Activated CD4-positive, CD25-positive, alpha-beta regulatory T cell treated with anti-CD3 and anti-CD28 coated beads, Interleukin-2, amount 50 U/mL, for 72 hours (primary cell): Measurements from ENCODE around the gene CYSLTR2.
A peak's percentile ranks its signal among the peaks of the same experiment; 100 is the strongest.

Experiments used
- DNase-seq: peaks from one replicate; pipeline ENCODE4 v3.0.0; 2021

CYSLTR2 gene

DNA sequence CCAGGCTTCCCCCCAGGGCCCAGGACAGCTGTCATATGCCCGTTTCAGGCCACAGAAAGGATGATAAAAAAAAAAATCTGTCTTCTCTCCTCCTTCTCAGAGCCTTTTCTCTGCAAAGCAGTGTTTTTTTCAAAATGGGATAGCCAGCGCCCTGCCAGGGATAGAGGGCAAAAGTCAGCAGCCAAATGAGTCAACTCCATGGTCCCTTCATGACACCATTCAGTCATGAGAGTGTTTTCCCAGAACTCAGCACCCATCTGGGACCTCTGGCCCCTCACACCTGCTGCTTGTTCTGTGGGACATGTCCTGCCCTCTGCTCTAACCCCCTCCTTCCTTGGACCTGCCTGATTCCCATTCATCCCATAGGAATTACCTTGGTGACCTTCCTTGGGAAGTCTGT is 95.0 kb downstream of the CYSLTR2 start:
- DNase-seq = no peak

DNA sequence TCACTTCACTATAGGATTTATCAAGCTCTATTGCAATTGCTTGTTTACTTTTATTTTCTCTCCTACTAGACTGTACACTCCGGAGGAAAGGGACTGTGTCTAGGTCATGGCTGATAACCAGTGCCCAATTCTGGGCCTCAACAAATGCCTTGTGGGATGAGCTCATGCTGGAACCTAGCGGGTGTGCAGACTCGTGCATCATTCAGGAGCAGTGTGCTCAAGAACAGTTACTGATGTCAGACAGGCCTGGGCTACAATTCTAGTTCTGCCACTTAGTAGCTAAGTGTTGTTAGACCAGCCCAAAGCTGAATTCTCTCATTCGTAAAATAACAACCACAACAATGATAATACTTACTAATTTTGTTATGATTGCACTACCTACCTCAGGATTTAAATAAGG is 95.4 kb downstream of the CYSLTR2 start:
- DNase-seq = no peak

DNA sequence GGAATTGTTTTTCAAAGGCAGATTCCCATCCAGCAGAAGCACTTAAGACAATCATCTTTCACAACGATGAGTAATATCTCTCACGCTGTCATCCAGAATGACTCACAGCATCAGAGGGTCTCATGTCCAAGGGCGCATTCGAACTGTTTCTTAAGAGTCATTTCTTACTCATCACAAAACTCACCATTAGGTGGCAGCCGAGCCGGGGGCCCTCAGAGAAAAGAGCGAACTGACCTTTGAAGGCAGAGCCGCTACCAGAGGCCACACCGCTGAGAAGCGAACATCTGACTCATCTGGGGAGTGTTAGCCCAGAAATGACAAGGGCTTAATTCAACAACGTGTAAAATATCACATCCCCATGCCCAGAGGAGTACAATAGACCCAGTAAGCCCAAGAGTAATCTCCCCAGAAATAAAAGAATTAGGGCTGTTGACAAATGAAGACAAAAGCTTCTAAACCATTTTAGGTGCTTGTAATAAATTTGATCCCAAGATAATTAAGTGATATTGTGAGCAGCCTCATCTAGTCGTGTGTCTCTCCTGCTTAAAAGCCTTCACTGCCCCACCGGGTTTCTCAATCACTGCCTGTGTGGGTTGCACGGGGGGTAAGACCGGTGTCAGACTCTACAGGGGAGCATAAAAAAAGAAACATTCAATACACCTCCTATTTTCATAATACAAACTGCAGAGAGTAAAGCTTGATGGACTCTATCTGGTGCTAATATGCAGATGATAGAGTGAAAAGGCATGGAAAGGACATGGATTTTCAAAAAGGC is 96.2 kb downstream of the CYSLTR2 start:
- DNase-seq = peak; percentile 76

DNA sequence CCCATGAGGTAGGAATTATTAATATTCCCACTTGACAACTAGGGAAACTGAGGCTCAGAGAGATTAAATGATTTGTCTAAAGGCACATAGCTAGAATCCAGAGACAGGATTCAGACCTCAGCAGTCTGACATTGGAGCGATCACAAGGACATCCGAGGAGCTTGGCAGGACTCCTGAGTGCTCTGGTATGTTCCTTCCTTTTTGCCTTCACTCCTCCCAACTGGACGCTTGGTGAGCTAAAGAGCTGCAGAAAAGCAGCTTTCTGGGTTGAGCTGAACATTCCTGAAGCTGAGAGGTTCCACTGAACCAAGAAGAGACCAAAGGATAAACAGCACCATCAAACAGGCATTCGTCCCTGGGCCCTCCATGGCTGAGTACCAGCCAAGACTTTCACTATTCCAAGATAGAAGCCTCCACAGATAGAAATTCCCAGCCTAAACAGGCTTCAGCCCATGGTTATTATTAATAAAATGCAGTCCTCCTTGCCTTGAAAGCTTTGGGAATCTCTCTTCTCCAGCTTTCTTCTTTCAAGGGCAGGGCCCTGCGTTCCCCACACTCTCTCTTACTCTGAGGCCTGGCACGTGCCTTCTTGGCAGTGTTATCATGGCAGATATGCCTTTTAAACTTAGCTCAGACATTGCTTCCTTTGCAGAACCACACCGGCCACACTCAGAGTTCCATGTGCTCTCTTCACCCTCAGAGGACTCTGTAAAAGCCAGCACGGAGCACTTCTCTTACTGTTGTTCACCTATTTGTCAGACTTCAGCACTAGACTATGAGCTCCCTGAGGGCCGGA is 97.1 kb downstream of the CYSLTR2 start:
- no peak for DNase-seq

DNA sequence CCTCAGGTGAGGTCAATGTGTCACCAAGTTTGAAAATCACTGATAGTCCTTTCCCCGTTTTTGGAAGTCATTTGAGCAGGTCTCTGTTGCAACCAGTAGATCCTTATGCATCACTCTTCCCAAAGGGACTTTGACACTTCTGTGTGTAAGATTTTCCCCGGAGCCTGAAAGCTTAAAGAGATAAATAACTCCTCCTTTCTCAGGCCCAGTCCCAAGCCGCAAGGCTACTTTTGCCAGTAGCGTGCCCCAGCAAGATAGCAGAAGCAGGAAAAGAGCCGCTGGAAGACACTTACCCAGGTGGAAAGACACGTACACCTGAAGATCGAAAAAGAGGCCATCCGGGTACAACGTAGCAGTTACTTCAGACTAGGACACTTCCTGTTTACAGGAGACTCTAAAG is 106.9 kb downstream of the CYSLTR2 start:
- no peak for DNase-seq
